ENCODE data around the gene SZT2. TPM values are rescaled to one million over a fixed set of nuclear protein-coding genes. Genes with fewer than 3 reads are reported as not detected.

Gene SZT2
- total RNA-seq, 2 donors from 2014 or later = 53.4 to 59.3 TPM

DNA sequence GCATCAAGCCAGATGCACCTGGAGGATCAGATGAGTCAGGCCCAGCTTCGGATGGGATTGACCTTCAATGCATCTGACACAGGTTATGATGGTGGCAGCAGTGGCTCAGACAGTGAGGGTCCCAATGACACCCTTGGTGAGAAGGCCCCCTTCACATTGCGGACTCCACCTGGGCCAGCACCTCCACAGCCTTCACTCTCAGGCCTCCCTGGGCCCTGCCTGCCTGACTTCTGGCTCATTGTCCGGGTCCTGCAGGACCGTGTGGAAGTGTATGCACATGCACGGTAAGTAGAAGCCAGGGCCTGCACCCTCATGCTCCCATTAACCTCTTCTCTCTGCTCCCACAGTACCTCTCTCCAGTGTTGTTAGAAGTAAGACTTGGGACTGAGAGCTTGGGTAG, 43.2 kb downstream of the SZT2 start:
- Mint-ChIP-seq H3K27ac (peak overlapping the region; percentile 20), H3K27me3 (no peaks in the 10 kb centered on the region), H3K9me3 (no peaks in the 10 kb centered on the region), H3K4me1 (no peaks in the 10 kb centered on the region), H3K36me3 (ENCODE audit: low read depth) (peaks cover 78% of the 10 kb centered on the region), H3K4me3 (no peak overlapping the region)
- ATAC-seq (replicated peaks) = no peak

- peak overlapping the region; percentile 10 for H3K27ac Mint-ChIP-seq
- no peaks in the 10 kb centered on the region for H3K4me1 Mint-ChIP-seq
- ATAC-seq (replicated peaks) = no peak
- H3K27me3 Mint-ChIP-seq = no peaks in the 10 kb centered on the region
- no peak overlapping the region for H3K4me3 Mint-ChIP-seq
- H3K9me3 Mint-ChIP-seq = no peaks in the 10 kb centered on the region
- peaks cover 78% of the 10 kb centered on the region for H3K36me3 Mint-ChIP-seq (ENCODE audit: low read depth)
Measured at GRCh38 chr1:43434256-43434655, 44.6 kb downstream of the SZT2 start.

DNA sequence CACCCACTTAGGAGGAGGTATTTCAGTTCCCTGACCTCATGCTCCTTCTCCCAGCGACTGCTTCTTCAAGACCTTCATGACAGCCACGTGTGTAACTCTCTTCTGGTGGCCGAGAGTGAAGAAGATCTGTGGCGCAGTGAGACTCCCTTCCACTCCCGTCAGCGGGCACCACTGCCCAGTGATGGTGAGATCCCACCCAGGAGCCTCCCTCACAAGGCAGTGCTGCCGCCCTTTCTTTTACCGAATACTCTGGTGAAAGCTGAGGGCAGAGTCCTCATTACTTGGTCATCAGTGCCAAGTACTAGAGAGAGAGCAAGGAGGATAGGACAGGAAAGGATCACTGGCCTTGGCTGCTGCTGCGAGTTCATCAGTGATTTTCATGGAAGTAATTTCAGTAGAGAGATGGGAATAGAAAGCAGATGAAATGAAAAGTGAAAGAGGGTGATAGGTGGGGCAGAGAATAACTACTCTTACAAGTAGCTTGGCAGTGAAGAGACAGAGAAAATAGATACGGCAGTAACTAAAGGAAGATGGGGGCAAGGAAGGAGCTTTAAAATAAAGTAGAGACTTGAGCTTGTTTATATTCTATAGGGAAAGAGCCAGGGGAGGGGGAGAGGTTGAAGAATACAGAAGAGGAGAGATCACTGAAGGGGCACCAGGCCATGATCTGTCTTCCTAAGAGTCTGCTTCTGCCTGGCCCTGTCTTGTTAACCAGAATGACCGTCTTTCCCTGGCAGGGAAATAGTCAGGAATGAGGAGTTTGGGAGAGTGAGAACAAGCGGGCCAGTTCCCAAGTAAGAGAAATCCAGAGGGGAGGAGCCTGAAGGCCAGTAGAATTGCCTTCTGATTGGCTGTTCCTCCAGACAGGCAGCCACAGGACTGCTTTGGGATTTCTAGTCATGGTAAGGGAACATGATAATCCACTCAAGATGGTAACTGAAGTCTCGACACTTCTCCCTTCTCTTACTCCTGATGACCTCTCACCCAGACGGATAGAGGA, 45.7 kb downstream of the SZT2 start:
- no peak for ATAC-seq (replicated peaks)
- H3K36me3 Mint-ChIP-seq (ENCODE audit: low read depth) = peaks cover 77% of the 10 kb centered on the region
- H3K4me3 Mint-ChIP-seq = no peak overlapping the region

GRCh38 chr1:43436371-43436770, 46.7 kb downstream of the SZT2 start:
- H3K4me3 Mint-ChIP-seq = no peak overlapping the region
- H3K4me1 Mint-ChIP-seq = no peaks in the 10 kb centered on the region
- H3K27ac Mint-ChIP-seq = no peak overlapping the region
- peaks cover 77% of the 10 kb centered on the region for H3K36me3 Mint-ChIP-seq (ENCODE audit: low read depth)
- no peaks in the 10 kb centered on the region for H3K27me3 Mint-ChIP-seq
- no peak for ATAC-seq (replicated peaks)
- H3K9me3 Mint-ChIP-seq = no peaks in the 10 kb centered on the region

More for the DNA sequence above, 45.7 kb downstream of the SZT2 start:
- H3K27ac Mint-ChIP-seq = no peak overlapping the region
- no peaks in the 10 kb centered on the region for H3K27me3 Mint-ChIP-seq
- H3K9me3 Mint-ChIP-seq = no peaks in the 10 kb centered on the region
- H3K4me1 Mint-ChIP-seq = no peaks in the 10 kb centered on the region

DNA sequence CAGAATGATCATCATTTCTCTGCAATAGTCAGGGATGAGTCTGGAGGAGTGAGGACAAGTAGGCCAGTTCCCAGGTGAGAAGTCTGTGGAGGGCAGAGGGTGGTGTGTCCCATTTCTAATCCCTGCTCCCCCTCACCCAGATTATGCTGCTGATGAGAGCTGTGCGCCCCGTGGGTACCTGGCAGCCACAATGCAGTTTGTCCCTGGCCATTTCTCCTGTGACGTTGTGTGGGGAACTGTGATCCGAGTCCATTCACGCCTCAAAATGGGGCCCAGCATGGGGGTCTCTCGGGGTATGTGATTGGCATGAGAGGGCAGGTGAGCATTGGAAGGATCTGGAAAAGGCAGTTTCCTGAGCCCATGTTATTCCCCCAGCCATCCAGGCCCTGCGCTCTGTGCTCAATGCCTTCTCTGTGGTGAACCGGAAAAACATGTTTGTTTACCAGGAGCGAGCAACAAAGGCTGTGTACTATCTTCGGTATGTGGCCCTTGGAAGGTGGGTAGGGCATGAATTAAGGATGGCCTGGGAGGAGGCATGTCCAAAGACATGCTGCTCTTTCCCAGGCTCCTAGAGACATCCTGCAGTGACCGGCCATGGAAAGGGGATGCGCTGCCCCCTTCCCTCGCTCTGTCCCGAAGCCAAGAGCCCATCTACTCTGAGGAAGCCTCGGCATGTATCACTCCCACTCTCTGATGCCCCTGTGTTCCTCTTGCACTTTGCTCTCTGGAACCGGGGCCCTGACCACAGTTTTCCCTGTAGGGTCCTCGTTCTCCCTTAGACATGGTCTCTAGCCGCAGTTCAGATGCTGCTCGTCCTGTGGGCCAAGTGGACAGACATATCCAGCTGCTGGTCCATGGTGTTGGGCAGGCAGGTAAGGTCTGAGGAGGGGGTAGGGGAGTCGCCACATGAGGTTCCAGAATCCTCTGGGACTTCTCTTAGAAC, 47.6 kb downstream of the SZT2 start:
- H3K27me3 Mint-ChIP-seq = no peaks in the 10 kb centered on the region
- peaks cover 73% of the 10 kb centered on the region for H3K36me3 Mint-ChIP-seq (ENCODE audit: low read depth)
- H3K4me3 Mint-ChIP-seq = no peak overlapping the region
- no peak for ATAC-seq (replicated peaks)
- H3K9me3 Mint-ChIP-seq = no peaks in the 10 kb centered on the region
- no peak overlapping the region for H3K27ac Mint-ChIP-seq
- H3K4me1 Mint-ChIP-seq = no peaks in the 10 kb centered on the region

GRCh38 chr1:43438006-43438405, 48.3 kb downstream of the SZT2 start:
- no peak overlapping the region for H3K27ac Mint-ChIP-seq
- ATAC-seq (replicated peaks) = no peak

DNA sequence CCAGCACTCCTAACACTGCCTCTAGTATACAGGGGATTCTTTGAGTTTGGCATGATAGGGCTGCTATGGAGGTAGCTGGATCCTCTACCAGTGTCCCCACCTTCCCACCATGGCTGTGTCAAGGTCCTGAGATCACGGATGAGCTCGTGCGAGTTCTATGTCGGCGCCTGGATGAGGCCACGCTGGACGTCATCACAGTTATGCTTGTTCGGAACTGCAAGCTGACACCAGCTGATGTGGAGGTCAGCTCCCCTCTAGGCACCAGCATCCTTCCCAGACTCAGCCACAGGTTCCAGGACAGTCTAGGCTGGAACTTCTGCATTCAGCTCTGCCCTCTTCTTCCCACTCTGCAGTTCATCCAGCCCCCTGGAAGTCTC, 48.9 kb downstream of the SZT2 start:
- Mint-ChIP-seq H3K4me3 (no peak overlapping the region), H3K27ac (no peak overlapping the region), H3K9me3 (no peaks in the 10 kb centered on the region), H3K27me3 (no peaks in the 10 kb centered on the region), H3K36me3 (ENCODE audit: low read depth) (peaks cover 73% of the 10 kb centered on the region), H3K4me1 (no peaks in the 10 kb centered on the region)
- no peak for ATAC-seq (replicated peaks)

More at GRCh38 chr1:43438006-43438405, 48.3 kb downstream of the SZT2 start:
- no peaks in the 10 kb centered on the region for H3K27me3 Mint-ChIP-seq
- H3K36me3 Mint-ChIP-seq (ENCODE audit: low read depth) = peaks cover 73% of the 10 kb centered on the region
- no peak overlapping the region for H3K4me3 Mint-ChIP-seq
- H3K9me3 Mint-ChIP-seq = no peaks in the 10 kb centered on the region
- no peaks in the 10 kb centered on the region for H3K4me1 Mint-ChIP-seq

DNA sequence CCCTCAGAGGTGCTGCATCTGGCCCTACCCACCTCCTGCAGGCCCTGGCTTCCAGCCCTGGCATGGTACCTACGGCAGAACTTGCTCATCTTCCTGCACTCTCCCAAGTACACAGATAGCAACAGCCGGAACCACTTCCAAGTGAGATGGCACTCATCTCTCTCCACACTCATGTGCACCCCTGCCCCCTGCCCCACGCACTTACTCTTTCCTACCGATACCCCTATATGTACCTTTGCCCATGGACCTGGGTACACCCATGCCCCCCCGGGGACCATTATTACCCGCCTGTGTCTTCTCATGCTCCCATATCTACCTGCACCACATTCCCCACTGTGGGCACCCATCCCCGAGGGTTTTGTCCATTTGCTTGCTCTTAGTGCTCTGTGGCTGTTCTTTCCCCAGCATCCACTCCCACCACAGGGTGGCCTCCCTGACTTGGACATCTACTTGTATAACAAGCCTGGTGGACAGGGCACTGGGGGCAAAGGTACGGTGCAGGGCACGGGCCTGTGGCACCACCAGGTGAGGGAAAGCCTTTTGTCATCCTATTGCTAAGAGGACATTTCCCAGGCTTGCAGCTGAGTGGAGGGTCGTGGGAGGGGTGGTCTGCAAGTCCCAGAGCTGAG, 49.4 kb downstream of the SZT2 start:
- H3K4me3 Mint-ChIP-seq = no peak overlapping the region
- H3K9me3 Mint-ChIP-seq = no peaks in the 10 kb centered on the region
- no peaks in the 10 kb centered on the region for H3K4me1 Mint-ChIP-seq
- H3K27ac Mint-ChIP-seq = no peak overlapping the region
- no peaks in the 10 kb centered on the region for H3K27me3 Mint-ChIP-seq
- H3K36me3 Mint-ChIP-seq (ENCODE audit: low read depth) = peaks cover 73% of the 10 kb centered on the region
- ATAC-seq (replicated peaks) = no peak

DNA sequence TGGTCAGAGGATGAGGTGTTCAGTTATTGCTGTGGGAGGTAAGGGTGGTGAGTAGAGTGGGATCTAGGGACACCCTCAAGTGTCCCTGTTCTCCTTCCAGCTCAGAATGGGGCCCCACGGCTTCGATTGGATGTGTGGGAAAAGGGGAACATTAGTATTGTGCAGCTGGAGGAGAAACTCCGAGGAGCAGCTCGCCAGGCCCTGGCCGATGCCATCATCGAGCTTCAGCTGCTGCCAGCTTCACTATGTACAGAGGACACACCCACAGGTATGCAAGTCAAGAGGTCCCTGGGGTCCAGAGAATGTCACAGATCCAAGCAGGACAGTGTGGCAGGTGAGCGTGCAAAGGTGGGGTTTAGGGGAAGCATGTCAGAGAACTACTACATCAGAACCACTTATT, 50.1 kb downstream of the SZT2 start:
- ATAC-seq (replicated peaks) = no peak
- Mint-ChIP-seq H3K36me3 (ENCODE audit: low read depth) (peaks cover 73% of the 10 kb centered on the region), H3K27ac (no peak overlapping the region), H3K4me1 (no peaks in the 10 kb centered on the region), H3K4me3 (no peak overlapping the region), H3K27me3 (no peaks in the 10 kb centered on the region), H3K9me3 (no peaks in the 10 kb centered on the region)

DNA sequence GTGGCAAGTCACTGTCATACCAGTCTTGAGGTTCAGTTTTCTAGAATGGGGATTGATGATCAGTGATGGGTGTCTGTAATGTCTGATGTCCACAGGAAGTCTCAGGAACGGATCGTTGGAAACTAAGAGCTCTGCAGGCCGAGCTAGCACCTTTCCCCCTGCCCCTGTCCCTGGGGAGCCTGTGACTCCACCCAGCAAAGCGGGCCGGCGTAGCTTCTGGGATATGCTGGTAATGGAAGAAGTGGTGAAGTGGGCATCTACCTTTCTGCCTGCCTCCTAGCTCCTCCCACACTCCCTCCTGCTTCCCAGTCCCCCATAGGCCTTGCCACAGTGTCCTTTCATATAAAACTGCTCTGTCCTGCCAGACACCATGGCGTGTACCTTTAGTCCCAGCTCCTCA, 50.7 kb downstream of the SZT2 start:
- Mint-ChIP-seq H3K9me3 (no peaks in the 10 kb centered on the region), H3K36me3 (ENCODE audit: low read depth) (peaks cover 76% of the 10 kb centered on the region), H3K4me3 (no peak overlapping the region), H3K27me3 (no peaks in the 10 kb centered on the region), H3K4me1 (no peaks in the 10 kb centered on the region), H3K27ac (no peak overlapping the region)
- ATAC-seq (replicated peaks) = no peak

DNA sequence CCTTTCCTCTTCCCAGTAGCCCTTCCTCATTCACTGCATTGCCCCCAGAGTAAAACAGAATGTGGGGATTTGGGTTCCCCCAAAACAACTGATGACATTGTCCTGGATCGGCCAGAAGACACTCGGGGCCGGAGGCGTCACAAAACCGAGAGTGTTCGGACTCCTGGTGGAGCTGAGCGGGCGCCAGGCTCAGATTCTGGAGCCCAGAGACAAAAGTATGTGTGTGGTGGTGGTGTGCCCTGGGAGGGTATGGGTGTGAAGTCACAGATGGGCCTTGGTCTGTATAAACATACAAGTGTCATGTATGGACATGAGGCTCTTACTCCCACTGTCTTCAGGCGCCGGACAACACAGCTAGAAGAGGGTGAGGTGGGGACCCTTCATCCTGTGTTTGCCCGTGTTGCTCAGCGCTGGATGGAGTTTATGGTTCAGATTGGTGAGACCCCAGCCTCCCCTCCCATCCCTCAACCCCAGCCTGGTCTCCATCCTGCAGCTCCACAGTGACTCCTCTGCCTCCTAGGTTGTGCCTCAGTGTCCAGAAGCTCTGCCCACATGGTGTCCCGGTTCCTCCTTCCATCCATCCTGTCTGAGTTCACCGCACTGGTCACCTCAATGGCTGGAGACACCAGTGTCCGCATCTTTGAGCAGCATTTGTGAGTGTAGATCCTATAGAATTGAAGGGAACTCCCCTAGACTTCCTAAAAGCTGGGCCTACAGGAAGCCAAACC, 51.6 kb downstream of the SZT2 start:
- no peaks in the 10 kb centered on the region for H3K4me1 Mint-ChIP-seq
- H3K4me3 Mint-ChIP-seq = no peak overlapping the region
- H3K27ac Mint-ChIP-seq = no peak overlapping the region
- H3K36me3 Mint-ChIP-seq (ENCODE audit: low read depth) = peaks cover 83% of the 10 kb centered on the region
- ATAC-seq (replicated peaks) = no peak
- H3K27me3 Mint-ChIP-seq = no peaks in the 10 kb centered on the region
- H3K9me3 Mint-ChIP-seq = no peaks in the 10 kb centered on the region

- Mint-ChIP-seq H3K36me3 (ENCODE audit: low read depth) (peaks cover 90% of the 10 kb centered on the region), H3K27me3 (no peaks in the 10 kb centered on the region), H3K4me3 (no peak overlapping the region), H3K9me3 (no peaks in the 10 kb centered on the region), H3K27ac (no peak overlapping the region), H3K4me1 (no peaks in the 10 kb centered on the region)
- no peak for ATAC-seq (replicated peaks)
Measured at GRCh38 chr1:43441894-43442637, 52.4 kb downstream of the SZT2 start.

- Mint-ChIP-seq H3K4me3 (no peak overlapping the region), H3K27ac (no peak overlapping the region), H3K9me3 (no peaks in the 10 kb centered on the region), H3K27me3 (no peaks in the 10 kb centered on the region), H3K4me1 (no peaks in the 10 kb centered on the region), H3K36me3 (ENCODE audit: low read depth) (peaks cover 96% of the 10 kb centered on the region)
- ATAC-seq (replicated peaks) = no peak
Measured at GRCh38 chr1:43442756-43443155, 53.1 kb downstream of the SZT2 start.

Measured in activated T-helper 17 cell treated with anti-CD3 and anti-CD28 coated beads, Interleukin-2, amount 50 U/mL, for 72 hours (primary cell).